ENCODE data around the gene PAIP2B. TPM values are rescaled to one million over a fixed set of nuclear protein-coding genes. Genes with fewer than 3 reads are reported as not detected.

The PAIP2B gene
- total RNA-seq, 2 experiments from 2014 or later: 3.0 to 6.9 TPM

DNA sequence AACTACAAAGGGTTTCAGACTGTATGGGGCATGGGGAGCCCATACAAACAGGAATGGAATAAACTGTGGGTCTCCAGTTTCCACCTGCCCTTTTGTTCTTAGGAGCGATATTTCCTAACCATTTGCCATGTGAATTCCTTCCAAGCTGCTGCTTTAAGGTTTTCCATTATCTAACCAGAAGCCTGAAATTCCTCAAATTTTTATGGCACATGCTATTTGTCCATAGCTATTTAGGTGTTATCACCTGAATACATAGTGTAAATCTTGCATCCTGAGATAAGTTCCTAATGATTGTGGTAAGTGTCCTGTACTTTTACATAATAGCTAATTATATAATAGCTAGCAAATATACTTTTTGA, 17.4 kb upstream of the PAIP2B start:
- Histone ChIP-seq H2AFZ (ENCODE audit: low read length) (no peak overlapping the region), H3K9me3 (ENCODE audit: low read length) (no peaks in the 10 kb centered on the region), H3K4me2 (ENCODE audit: low read length) (no peak overlapping the region), H3K36me3 (ENCODE audit: insufficient read depth, low read length) (no peaks in the 10 kb centered on the region), H3K4me3 (ENCODE audit: low read depth, low read length, poor library complexity, severe bottlenecking) (no peak overlapping the region), H3K79me2 (ENCODE audit: insufficient read depth, low read depth, low read length) (no peaks in the 10 kb centered on the region), H3K4me1 (ENCODE audit: insufficient read depth, low read length, poor library complexity, severe bottlenecking) (no peaks in the 10 kb centered on the region), H4K20me1 (ENCODE audit: insufficient read depth, low read length) (no peaks in the 10 kb centered on the region), H3K9me2 (ENCODE audit: insufficient read depth, low read length) (no peaks in the 10 kb centered on the region), H3K27ac (ENCODE audit: low read depth, low read length, poor library complexity, severe bottlenecking) (no peak overlapping the region)
- no peak for DNase-seq (ENCODE audit: low spot score)
- intact Hi-C loops (cut with micrococcal nuclease; ENCODE audit: unreplicated experiment): no loop called here
- CTCF ChIA-PET (ENCODE audit: unreplicated experiment): interaction anchor here (0.8 kb wide), 1 partner anchor 21 kb away, joined by 3 read pairs; no protein-coding TSS in a partner anchor
- no TSS peak for BruUV-seq (replicated peaks)
- TF ChIP-seq, protein P1, sequence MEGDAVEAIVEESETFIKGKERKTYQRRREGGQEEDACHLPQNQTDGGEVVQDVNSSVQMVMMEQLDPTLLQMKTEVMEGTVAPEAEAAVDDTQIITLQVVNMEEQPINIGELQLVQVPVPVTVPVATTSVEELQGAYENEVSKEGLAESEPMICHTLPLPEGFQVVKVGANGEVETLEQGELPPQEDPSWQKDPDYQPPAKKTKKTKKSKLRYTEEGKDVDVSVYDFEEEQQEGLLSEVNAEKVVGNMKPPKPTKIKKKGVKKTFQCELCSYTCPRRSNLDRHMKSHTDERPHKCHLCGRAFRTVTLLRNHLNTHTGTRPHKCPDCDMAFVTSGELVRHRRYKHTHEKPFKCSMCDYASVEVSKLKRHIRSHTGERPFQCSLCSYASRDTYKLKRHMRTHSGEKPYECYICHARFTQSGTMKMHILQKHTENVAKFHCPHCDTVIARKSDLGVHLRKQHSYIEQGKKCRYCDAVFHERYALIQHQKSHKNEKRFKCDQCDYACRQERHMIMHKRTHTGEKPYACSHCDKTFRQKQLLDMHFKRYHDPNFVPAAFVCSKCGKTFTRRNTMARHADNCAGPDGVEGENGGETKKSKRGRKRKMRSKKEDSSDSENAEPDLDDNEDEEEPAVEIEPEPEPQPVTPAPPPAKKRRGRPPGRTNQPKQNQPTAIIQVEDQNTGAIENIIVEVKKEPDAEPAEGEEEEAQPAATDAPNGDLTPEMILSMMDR (conservative IDR thresholded peaks at IDR 0.05; ENCODE audit: low read length): no peak
- no peak for TF ChIP-seq EZH2phosphoT487 (IDR thresholded peaks at IDR 0.05; ENCODE audit: borderline replicate concordance, low read depth, low read length)
- POLR2A ChIA-PET: interaction anchor here (0.9 to 1.5 kb wide), 2 partner anchors 10 to 16 kb away, joined by 3 to 4 read pairs; partner anchors contain the start of gene PAIP2B

DNA sequence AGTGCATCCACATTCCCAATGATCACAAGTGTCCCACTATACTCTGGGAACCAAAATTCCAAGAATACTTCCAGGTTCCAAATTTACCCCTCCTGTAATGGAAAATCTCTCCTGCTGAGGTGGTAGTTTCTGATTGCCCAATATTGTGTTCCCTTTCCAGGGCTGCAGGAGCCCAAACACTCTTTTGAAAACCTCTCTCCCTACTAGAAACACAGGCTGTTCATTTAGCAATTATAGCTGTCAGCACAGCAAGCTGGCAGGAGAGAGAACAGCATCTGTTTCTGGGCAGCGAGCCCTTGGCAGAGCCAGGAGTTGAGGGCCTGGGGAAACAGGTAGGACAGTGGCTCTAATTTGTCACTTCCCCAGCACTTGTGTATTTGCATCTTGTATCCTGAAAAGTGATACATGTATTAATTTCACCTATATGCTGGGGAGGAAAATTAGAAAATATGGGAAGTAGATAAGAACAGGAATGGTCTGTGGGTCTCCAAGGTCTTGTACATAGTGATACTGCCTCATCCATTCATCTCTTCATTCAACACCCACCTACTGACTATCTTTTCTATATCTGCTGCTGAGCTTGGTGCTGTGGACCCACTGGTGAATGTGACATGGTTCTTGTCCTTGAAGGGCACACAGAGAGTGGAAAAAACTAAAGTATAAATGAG, 16.9 kb upstream of the PAIP2B start:
- CTCF ChIA-PET (ENCODE audit: unreplicated experiment): interaction anchor here (0.6 kb wide), 1 partner anchor 17 kb away, joined by 3 read pairs; the partner anchor contains the start of gene PAIP2B
- intact Hi-C loops (cut with micrococcal nuclease; ENCODE audit: unreplicated experiment): no loop called here
- no peak overlapping the region for H2AFZ ChIP-seq (ENCODE audit: low read length)

More for the DNA sequence above, 16.9 kb upstream of the PAIP2B start:
- Histone ChIP-seq H3K4me3 (ENCODE audit: low read depth, low read length, poor library complexity, severe bottlenecking) (no peak overlapping the region), H3K9me3 (ENCODE audit: low read length) (no peaks in the 10 kb centered on the region), H3K36me3 (ENCODE audit: insufficient read depth, low read length) (no peaks in the 10 kb centered on the region), H3K4me1 (ENCODE audit: insufficient read depth, low read length, poor library complexity, severe bottlenecking) (no peaks in the 10 kb centered on the region), H3K4me2 (ENCODE audit: low read length) (no peak overlapping the region), H3K9me2 (ENCODE audit: insufficient read depth, low read length) (no peaks in the 10 kb centered on the region), H3K27ac (ENCODE audit: low read depth, low read length, poor library complexity, severe bottlenecking) (no peak overlapping the region), H4K20me1 (ENCODE audit: insufficient read depth, low read length) (no peaks in the 10 kb centered on the region), H3K79me2 (ENCODE audit: insufficient read depth, low read depth, low read length) (no peaks in the 10 kb centered on the region)
- no TSS peak for BruUV-seq (replicated peaks)
- no peak for DNase-seq (ENCODE audit: low spot score)
- POLR2A ChIA-PET: interaction anchor here (0.9 to 1.5 kb wide), 2 partner anchors 9 to 16 kb away, joined by 3 to 4 read pairs; partner anchors contain the start of gene PAIP2B
- no peak for TF ChIP-seq EZH2phosphoT487 (IDR thresholded peaks at IDR 0.05; ENCODE audit: borderline replicate concordance, low read depth, low read length)
- TF ChIP-seq, protein P1 (conservative IDR thresholded peaks at IDR 0.05; ENCODE audit: low read length): no peak
